RWPE2 (cell line): ENCODE data around the gene GPR3.
A peak's percentile ranks its signal among the peaks of the same experiment; 100 is the strongest.

Source experiments
- ATAC-seq: fragments of 200-7000 bp; cut with Tn5 transposase; 3 replicates; pipeline ENCODE4 v1.9.1; 2021; ENCODE audit warnings: low read depth
- DNase-seq: peaks from one replicate; pipeline ENCODE4 v3.0.0-alpha.2; 2020; ENCODE audit warnings: low spot score
- H3K27ac ChIP-seq: fragments of 450-650 bp; 2 replicates; pipeline ENCODE4 v1.5.1; 2017; ENCODE audit warnings: mild to moderate bottlenecking; ENCODE audit not compliant: poor library complexity, severe bottlenecking
- H3K27me3 ChIP-seq: fragments of 250-450 bp; sonication (Bioruptor Pico); 2 replicates; pipeline ENCODE4 v1.5.1; 2021; ENCODE audit warnings: mild to moderate bottlenecking, moderate library complexity; ENCODE audit not compliant: insufficient read depth, poor library complexity, severe bottlenecking
- H3K36me3 ChIP-seq: fragments of 250-450 bp; sonication (Bioruptor Pico); 2 replicates; pipeline ENCODE4 v1.5.1; 2020; ENCODE audit warnings: low read depth, mild to moderate bottlenecking, moderate library complexity
- H3K4me1 ChIP-seq: fragments of 250-450 bp; sonication (Bioruptor Pico); 2 replicates; pipeline ENCODE4 v1.5.1; 2021; ENCODE audit warnings: mild to moderate bottlenecking, moderate library complexity; ENCODE audit not compliant: insufficient read depth, poor library complexity, severe bottlenecking
- H3K4me3 ChIP-seq: fragments of 250-450 bp; sonication (Bioruptor Pico); 2 replicates; pipeline ENCODE4 v1.5.1; 2021; ENCODE audit warnings: mild to moderate bottlenecking, moderate library complexity; ENCODE audit not compliant: severe bottlenecking
- H3K9me3 ChIP-seq: fragments of 250-450 bp; sonication (Bioruptor Pico); 2 replicates; pipeline ENCODE4 v1.5.1; 2021; ENCODE audit warnings: mild to moderate bottlenecking, moderate library complexity; ENCODE audit not compliant: severe bottlenecking
- TF ChIP-seq, protein P1 (sequence below): fragments of 450-650 bp; IDR thresholded peaks from one replicate; pipeline ENCODE4 v1.5.1; 2017; ENCODE audit warnings: mild to moderate bottlenecking, moderate library complexity; ENCODE audit not compliant: poor library complexity, severe bottlenecking

The GPR3 gene

DNA sequence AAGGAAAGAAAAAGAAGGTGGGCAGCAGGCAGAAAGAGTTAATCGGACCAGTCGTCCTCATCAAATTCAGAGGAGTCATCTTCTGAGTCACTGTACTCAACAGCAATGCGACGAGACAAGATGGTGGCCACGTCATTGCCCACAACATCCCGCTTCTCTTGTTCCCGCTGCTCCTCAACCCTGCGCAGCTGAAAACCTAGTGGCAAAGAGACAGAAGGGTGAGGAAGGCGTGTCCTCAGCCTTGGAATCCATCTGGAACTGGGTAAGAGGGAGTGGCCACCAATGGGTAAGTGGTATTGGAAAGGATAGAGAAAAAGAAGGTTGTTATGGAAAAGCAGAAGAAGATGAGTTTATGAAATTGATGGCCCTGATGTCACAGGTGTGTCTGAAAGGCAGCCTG is 15.7 kb downstream of the GPR3 start:
- ATAC-seq (peak; percentile 48), DNase-seq (no peak)
- H3K9me3 ChIP-seq: no peaks in the 10 kb centered on the region
- H3K36me3 ChIP-seq: peaks cover 47% of the 10 kb centered on the region
- no peaks in the 10 kb centered on the region for H3K4me1 ChIP-seq
- H3K27me3 ChIP-seq: no peaks in the 10 kb centered on the region
- no peak overlapping the region for H3K4me3 ChIP-seq
- peak overlapping the region; percentile 9 for H3K27ac ChIP-seq
- TF ChIP-seq, protein P1, sequence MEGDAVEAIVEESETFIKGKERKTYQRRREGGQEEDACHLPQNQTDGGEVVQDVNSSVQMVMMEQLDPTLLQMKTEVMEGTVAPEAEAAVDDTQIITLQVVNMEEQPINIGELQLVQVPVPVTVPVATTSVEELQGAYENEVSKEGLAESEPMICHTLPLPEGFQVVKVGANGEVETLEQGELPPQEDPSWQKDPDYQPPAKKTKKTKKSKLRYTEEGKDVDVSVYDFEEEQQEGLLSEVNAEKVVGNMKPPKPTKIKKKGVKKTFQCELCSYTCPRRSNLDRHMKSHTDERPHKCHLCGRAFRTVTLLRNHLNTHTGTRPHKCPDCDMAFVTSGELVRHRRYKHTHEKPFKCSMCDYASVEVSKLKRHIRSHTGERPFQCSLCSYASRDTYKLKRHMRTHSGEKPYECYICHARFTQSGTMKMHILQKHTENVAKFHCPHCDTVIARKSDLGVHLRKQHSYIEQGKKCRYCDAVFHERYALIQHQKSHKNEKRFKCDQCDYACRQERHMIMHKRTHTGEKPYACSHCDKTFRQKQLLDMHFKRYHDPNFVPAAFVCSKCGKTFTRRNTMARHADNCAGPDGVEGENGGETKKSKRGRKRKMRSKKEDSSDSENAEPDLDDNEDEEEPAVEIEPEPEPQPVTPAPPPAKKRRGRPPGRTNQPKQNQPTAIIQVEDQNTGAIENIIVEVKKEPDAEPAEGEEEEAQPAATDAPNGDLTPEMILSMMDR: no peak

DNA sequence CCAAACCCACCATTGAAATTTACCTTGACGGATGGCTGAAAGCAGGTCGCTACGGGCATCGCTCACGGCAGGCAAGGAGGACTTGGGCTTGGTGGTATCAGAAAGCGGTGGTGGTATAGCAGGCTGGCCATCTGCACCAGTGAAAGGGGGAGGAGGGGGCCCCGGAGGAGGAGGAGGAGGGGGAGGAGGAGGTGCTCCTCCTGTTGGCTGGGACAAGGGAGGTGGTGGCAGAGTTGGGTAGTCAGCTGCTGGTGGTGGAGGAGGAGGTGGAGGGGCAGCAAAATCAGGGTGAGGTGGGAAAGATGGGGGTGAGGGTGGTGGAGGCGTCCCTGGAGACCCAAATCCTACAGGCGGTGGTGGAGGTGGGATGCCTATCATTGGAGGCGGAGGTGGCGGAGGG is 17.2 kb downstream of the GPR3 start:
- TF ChIP-seq, protein P1: no peak
- Histone ChIP-seq H3K4me1 (no peaks in the 10 kb centered on the region), H3K27me3 (no peaks in the 10 kb centered on the region), H3K27ac (no peak overlapping the region), H3K4me3 (no peak overlapping the region), H3K9me3 (no peaks in the 10 kb centered on the region), H3K36me3 (peaks cover 62% of the 10 kb centered on the region)
- ATAC-seq: no peak
- DNase-seq: no peak

DNA sequence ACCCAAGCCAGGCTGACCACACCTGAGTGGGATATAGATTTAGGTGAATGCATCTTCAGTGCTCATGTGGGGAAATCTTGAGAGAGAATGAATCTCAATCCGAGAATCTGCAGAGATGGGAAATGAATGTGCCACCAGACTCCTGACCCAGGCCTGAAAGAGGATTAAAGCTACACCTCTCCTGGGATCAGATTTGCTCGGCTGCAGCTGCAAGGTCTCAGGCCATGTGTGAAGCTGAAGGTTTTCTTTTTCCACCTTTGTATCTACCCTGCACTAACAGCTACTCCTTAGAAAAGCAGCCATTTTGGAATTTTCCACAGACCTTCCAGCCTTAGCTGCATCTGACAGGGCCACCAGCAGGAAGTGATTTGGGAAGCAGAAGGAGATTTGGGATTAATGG is 18.3 kb downstream of the GPR3 start:
- TF ChIP-seq, protein P1: no peak
- ATAC-seq (no peak), DNase-seq (no peak)
- H3K27ac ChIP-seq: no peak overlapping the region
- H3K4me3 ChIP-seq: no peak overlapping the region
- no peaks in the 10 kb centered on the region for H3K9me3 ChIP-seq
- no peaks in the 10 kb centered on the region for H3K4me1 ChIP-seq
- peaks cover 72% of the 10 kb centered on the region for H3K36me3 ChIP-seq
- H3K27me3 ChIP-seq: no peaks in the 10 kb centered on the region

DNA sequence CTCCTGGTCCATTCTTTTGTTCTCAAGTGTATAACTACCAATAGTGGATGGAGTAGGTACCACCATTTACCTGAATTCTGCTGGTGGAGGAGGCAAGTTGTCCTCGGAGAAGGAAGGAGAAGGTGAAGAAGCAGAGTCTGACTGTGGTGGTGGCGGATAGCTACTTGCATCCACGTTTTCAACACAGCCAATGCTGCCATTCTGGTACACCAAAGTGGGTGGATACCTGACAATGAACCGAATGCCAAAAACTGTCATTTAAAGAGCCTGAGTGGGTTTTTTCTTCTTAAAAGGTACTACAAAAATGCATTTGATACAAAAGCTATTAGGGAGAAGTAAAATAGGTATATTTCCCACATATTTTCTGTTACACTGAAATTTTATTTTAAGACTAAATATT is 20.1 kb downstream of the GPR3 start:
- ATAC-seq (no peak), DNase-seq (no peak)
- peaks cover 84% of the 10 kb centered on the region for H3K36me3 ChIP-seq
- no peaks in the 10 kb centered on the region for H3K4me1 ChIP-seq
- no peak overlapping the region for H3K4me3 ChIP-seq
- no peaks in the 10 kb centered on the region for H3K9me3 ChIP-seq
- TF ChIP-seq, protein P1: no peak
- no peak overlapping the region for H3K27ac ChIP-seq
- H3K27me3 ChIP-seq: no peaks in the 10 kb centered on the region

DNA sequence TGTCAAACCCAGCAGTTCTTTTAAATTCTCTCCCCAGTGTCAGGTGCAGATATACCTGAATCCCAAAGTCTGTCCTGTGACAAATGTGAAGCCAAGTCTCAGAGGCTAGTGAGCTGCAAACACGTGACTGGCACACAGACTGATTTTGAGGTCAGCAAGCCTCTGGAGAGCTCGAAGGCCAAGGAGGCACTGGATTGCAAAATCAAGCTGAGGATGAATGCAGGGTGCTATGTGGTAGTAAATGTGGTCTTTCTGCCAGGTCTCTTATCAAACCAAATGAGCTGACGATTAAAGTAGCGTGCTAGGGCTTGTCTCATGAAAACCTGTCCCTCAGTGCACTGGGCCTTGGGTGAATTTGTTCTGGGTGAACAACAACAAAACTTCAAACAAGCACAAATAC is 20.6 kb downstream of the GPR3 start:
- H3K4me1 ChIP-seq: no peaks in the 10 kb centered on the region
- TF ChIP-seq, protein P1: no peak
- DNase-seq (no peak), ATAC-seq (no peak)
- no peaks in the 10 kb centered on the region for H3K27me3 ChIP-seq
- H3K9me3 ChIP-seq: no peaks in the 10 kb centered on the region
- peaks cover 84% of the 10 kb centered on the region for H3K36me3 ChIP-seq
- no peak overlapping the region for H3K27ac ChIP-seq
- H3K4me3 ChIP-seq: no peak overlapping the region
